Gastrocnemius medialis (tissue), 4 donors: ENCODE measurements around the gene OTOP3.

ENCODE experiments used
- CTCF ChIP-seq, 5 experiments: fragments of 450-650 bp in 3 of 5; fragments of 200-600 bp in 2 of 5; sonication (generic) in 2 of 5; IDR thresholded peaks in 4 of 5; conservative IDR thresholded peaks in 1 of 5; 1 replicate in 4 of 5; 2 replicates in 1 of 5; pipeline ENCODE4 v1.5.1; 2016 to 2019; ENCODE audit warnings: antibody characterized with exemption in 5 of 5, mild to moderate bottlenecking in 3 of 5, moderate library complexity in 3 of 5
- POLR2A ChIP-seq, 2 donors: fragments of 450-650 bp; IDR thresholded peaks; one replicate each; pipeline ENCODE4 v1.6.1; 2017; ENCODE audit warnings: antibody characterized with exemption in 2 of 2, mild to moderate bottlenecking in 2 of 2, moderate library complexity in 2 of 2

DNA sequence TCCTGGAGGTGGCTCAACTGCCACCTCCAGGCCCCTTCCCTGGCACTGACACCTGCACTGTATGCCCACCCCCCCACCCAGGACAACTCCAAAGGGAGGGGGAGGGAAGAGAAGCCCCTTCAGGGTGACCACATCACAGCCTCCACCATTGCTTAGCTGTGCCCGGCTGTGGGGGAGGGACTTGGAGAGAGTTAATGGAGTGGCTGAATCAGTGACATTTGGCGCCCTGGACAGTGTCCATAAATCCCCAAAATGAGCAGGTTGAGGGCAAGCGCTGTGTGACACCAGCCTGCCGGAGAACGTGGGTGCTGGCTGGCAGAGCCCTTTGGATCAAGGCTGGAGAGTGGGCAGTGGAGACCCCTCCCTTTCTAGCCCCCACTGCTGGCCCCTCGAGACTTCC is 13.5 kb upstream of the OTOP3 start:
- TF ChIP-seq POLR2A (IDR thresholded peaks at IDR 0.05) (no peak), CTCF (IDR thresholded peaks at IDR 0.05 in 4 of 5, conservative IDR thresholded peaks at IDR 0.05 in 1 of 5) (no peak)
